Measurements from ENCODE around the gene TM4SF18. TPM values are rescaled to one million over a fixed set of nuclear protein-coding genes. Genes with fewer than 3 reads are reported as not detected.

The TM4SF18 gene
- total and polyA plus RNA-seq, 11 donors, result 4.5 to 19.9 (median 8.9) TPM

GRCh38 chr3:149327156-149327555 lies 6.3 kb downstream of the TM4SF18 start:
- H3K4me1 ChIP-seq, result peaks cover 0 to 6% (median 0%) of the 10 kb centered on the region in 12 donors
- H3K27ac ChIP-seq, result no peak overlapping the region
- H3K9me3 ChIP-seq, result no peaks in the 10 kb centered on the region
- no peak for DNase-seq
- no peak for ATAC-seq
- WGBS, 4 donors, result 70 to 94% (median 75%) methylated on average over 2 of the region's 2 CpGs
- no peak for TF ChIP-seq POLR2A (IDR thresholded peaks at IDR 0.05)
- TF ChIP-seq, protein P1, sequence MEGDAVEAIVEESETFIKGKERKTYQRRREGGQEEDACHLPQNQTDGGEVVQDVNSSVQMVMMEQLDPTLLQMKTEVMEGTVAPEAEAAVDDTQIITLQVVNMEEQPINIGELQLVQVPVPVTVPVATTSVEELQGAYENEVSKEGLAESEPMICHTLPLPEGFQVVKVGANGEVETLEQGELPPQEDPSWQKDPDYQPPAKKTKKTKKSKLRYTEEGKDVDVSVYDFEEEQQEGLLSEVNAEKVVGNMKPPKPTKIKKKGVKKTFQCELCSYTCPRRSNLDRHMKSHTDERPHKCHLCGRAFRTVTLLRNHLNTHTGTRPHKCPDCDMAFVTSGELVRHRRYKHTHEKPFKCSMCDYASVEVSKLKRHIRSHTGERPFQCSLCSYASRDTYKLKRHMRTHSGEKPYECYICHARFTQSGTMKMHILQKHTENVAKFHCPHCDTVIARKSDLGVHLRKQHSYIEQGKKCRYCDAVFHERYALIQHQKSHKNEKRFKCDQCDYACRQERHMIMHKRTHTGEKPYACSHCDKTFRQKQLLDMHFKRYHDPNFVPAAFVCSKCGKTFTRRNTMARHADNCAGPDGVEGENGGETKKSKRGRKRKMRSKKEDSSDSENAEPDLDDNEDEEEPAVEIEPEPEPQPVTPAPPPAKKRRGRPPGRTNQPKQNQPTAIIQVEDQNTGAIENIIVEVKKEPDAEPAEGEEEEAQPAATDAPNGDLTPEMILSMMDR (IDR thresholded peaks at IDR 0.05), result no peak
- no peak overlapping the region for H3K4me3 ChIP-seq
- intact Hi-C loops (cut with DNase I), result no loop called here
- H3K27me3 ChIP-seq, result no peaks in the 10 kb centered on the region
- H3K36me3 ChIP-seq, result peaks cover 0 to 11% (median 0%) of the 10 kb centered on the region in 9 donors

GRCh38 chr3:149325581-149325980 lies 7.9 kb downstream of the TM4SF18 start:
- Histone ChIP-seq H3K27me3 (no peaks in the 10 kb centered on the region), H3K4me1 (peaks cover 0 to 6% (median 0%) of the 10 kb centered on the region in 12 donors), H3K27ac (no peak overlapping the region), H3K36me3 (peaks cover 0 to 11% (median 0%) of the 10 kb centered on the region in 9 donors), H3K9me3 (no peaks in the 10 kb centered on the region), H3K4me3 (no peak overlapping the region)
- intact Hi-C loops (cut with DNase I), result no loop called here
- TF ChIP-seq POLR2A (IDR thresholded peaks at IDR 0.05), result no peak
- TF ChIP-seq, protein P1 (IDR thresholded peaks at IDR 0.05), result no peak
- ATAC-seq (no peak), DNase-seq (no peak)

DNA sequence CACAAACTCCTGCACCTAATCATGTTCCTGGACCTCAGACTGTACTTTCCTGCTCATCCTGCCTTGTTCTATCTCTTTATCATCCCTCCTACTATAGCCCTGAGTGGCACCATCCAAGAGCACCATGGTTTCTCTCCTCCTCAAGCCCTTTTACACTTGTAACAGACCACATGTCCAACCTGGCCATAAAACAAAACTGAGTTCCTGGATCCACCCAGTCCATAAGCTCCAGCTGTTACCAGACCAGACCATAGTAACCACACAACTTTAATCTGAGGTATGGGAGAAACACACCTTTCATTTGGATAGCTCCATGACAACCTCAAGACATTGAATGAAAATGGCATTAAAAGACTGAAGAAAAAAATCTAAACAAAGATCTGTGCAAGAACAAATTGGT lies 9.1 kb downstream of the TM4SF18 start:
- no peak for ATAC-seq
- no peak overlapping the region for H3K4me3 ChIP-seq
- H3K27ac ChIP-seq, result no peak overlapping the region
- H3K9me3 ChIP-seq, result no peaks in the 10 kb centered on the region
- H3K4me1 ChIP-seq, result peaks cover 0 to 6% (median 0%) of the 10 kb centered on the region in 12 donors
- H3K36me3 ChIP-seq, result peaks cover 0 to 12% (median 0%) of the 10 kb centered on the region in 9 donors
- TF ChIP-seq, protein P1 (IDR thresholded peaks at IDR 0.05), result no peak
- no peak for TF ChIP-seq POLR2A (IDR thresholded peaks at IDR 0.05)
- intact Hi-C loops (cut with DNase I), result no loop called here
- no peaks in the 10 kb centered on the region for H3K27me3 ChIP-seq
- DNase-seq, result no peak

GRCh38 chr3:149321640-149322039 lies 11.8 kb downstream of the TM4SF18 start:
- DNase-seq (no peak), ATAC-seq (no peak)
- no peak overlapping the region for H3K4me3 ChIP-seq
- peaks cover 0 to 12% (median 0%) of the 10 kb centered on the region in 9 donors for H3K36me3 ChIP-seq
- no peaks in the 10 kb centered on the region for H3K9me3 ChIP-seq
- no peaks in the 10 kb centered on the region for H3K27me3 ChIP-seq
- no peaks in the 10 kb centered on the region for H3K4me1 ChIP-seq
- WGBS, 4 donors, result 79 to 87% (median 83%) methylated on average over 2 of the region's 2 CpGs
- intact Hi-C loops (cut with DNase I), result no loop called here
- no peak for TF ChIP-seq POLR2A (IDR thresholded peaks at IDR 0.05)
- TF ChIP-seq, protein P1 (IDR thresholded peaks at IDR 0.05), result no peak
- no peak overlapping the region for H3K27ac ChIP-seq
